MM.1S (cell line): Measurements from ENCODE around the gene ATP6V1G2.

Source experiments
- EZH2 ChIP-seq: fragments of 300-600 bp; sonication (generic); optimal IDR thresholded peaks from 2 replicates; pipeline ENCODE3; 2017; ENCODE audit warnings: low read depth, mild to moderate bottlenecking, antibody characterized with exemption, low read length, mixed read lengths
- EZH2phosphoT487 ChIP-seq: fragments of 300-600 bp; sonication (generic); IDR thresholded peaks from 2 replicates; pipeline ENCODE4 v1.6.1; 2018; ENCODE audit warnings: antibody characterized with exemption, low read length
- TF ChIP-seq, protein P1 (sequence below): fragments of 300-600 bp; sonication (generic); IDR thresholded peaks from 2 replicates; pipeline ENCODE4 v1.5.1; 2016; ENCODE audit warnings: antibody characterized with exemption, low read length, mixed read lengths

GRCh38 chr6:31557443-31558317 lies 11.3 kb upstream of the ATP6V1G2 start:
- TF ChIP-seq, protein P1, sequence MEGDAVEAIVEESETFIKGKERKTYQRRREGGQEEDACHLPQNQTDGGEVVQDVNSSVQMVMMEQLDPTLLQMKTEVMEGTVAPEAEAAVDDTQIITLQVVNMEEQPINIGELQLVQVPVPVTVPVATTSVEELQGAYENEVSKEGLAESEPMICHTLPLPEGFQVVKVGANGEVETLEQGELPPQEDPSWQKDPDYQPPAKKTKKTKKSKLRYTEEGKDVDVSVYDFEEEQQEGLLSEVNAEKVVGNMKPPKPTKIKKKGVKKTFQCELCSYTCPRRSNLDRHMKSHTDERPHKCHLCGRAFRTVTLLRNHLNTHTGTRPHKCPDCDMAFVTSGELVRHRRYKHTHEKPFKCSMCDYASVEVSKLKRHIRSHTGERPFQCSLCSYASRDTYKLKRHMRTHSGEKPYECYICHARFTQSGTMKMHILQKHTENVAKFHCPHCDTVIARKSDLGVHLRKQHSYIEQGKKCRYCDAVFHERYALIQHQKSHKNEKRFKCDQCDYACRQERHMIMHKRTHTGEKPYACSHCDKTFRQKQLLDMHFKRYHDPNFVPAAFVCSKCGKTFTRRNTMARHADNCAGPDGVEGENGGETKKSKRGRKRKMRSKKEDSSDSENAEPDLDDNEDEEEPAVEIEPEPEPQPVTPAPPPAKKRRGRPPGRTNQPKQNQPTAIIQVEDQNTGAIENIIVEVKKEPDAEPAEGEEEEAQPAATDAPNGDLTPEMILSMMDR, result no peak
- TF ChIP-seq EZH2phosphoT487, result no peak
- no peak for TF ChIP-seq EZH2
